ENCODE measurements around the gene LIPE.
A peak's percentile ranks its signal among the peaks of the same experiment; 100 is the strongest.

Gene LIPE

DNA sequence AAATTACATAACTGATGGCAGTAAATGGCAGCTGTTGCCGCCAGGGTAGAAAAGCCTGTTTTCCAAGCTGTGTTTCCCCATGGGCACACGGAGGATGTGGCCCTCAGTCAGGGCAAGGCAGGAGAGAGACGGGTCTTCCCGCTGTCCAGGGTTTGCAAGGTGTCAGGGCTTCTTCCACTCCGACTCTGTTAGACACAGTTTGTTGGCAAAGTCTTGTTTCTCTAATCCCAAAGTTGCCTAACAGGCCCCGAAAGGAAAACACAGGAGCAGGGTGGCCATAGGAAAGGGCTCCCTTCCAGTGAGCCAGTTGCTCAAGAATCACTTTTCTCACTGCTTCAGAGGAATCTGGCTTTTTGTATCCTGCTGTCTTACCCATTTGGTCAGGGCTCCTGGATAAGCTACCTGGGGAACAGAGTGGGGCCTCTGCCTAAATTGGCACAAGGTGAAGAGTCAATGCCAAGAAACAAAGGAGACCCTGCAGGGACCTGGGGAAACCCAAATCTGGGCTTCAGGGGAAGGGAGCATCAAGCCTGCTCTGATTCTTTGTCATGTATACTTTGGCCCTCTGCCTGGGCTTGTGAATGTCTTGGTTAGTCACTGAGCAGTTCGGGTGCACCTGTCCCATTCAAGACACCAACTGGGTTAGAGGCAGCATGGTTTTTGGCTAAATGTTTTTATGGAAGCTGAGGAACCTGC, 44.5 kb upstream of the LIPE start:
- TF ChIP-seq, protein P1, sequence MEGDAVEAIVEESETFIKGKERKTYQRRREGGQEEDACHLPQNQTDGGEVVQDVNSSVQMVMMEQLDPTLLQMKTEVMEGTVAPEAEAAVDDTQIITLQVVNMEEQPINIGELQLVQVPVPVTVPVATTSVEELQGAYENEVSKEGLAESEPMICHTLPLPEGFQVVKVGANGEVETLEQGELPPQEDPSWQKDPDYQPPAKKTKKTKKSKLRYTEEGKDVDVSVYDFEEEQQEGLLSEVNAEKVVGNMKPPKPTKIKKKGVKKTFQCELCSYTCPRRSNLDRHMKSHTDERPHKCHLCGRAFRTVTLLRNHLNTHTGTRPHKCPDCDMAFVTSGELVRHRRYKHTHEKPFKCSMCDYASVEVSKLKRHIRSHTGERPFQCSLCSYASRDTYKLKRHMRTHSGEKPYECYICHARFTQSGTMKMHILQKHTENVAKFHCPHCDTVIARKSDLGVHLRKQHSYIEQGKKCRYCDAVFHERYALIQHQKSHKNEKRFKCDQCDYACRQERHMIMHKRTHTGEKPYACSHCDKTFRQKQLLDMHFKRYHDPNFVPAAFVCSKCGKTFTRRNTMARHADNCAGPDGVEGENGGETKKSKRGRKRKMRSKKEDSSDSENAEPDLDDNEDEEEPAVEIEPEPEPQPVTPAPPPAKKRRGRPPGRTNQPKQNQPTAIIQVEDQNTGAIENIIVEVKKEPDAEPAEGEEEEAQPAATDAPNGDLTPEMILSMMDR (IDR thresholded peaks at IDR 0.05; ENCODE audit: low read depth, low read length, missing control alignments), result no peak
- no peak overlapping the region for H3K4me3 ChIP-seq (replicated peaks; ENCODE audit: low read depth, low read length)
- no peak for DNase-seq (ENCODE audit: extremely low read depth, low read depth)

DNA sequence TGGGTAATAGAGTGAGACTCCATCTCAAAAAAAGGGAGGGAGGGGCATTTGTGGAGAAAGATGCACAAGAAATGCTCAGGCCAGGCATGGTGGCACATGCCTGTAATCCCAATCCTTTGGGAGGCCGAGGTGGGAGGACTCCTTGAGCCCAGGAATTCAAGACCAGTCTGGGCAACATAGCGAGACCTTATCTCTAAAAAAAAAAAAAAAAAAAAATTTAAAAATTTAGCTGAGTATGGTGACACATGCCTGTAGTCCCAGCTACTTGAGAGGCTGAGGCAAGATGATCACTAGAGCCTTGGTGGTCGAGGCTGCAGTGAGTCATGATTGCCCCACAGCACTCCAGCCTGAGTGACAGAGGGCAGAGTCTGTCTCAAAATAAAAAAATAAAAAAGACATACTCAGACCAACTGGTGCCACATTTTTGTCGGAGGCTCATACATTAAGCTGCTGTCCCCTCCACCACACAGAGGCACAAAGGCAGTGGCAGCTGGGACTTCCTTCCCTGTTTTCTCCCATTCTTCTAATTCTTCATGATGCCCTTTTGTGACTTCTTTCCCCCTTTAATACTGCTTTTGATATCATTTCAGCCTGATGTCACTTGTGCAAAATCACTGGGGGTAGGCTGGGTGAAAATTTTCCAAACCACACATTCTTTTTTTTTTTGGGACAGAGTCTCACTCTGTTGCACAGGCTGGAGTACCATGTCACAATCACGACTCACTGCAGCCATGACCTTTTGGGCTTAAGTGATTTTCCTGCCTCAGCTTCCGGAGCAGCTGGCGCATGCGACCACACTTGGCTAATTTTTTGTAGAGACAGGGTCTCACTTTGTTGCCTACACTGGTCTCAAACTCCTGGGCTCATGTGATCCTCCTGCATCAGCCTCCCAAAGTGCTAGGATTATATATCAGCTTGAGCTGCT, 42.4 kb upstream of the LIPE start:
- H3K4me3 ChIP-seq (replicated peaks; ENCODE audit: low read depth, low read length), result no peak overlapping the region
- DNase-seq (ENCODE audit: extremely low read depth, low read depth), result no peak
- TF ChIP-seq, protein P1 (IDR thresholded peaks at IDR 0.05; ENCODE audit: low read depth, low read length, missing control alignments), result no peak

DNA sequence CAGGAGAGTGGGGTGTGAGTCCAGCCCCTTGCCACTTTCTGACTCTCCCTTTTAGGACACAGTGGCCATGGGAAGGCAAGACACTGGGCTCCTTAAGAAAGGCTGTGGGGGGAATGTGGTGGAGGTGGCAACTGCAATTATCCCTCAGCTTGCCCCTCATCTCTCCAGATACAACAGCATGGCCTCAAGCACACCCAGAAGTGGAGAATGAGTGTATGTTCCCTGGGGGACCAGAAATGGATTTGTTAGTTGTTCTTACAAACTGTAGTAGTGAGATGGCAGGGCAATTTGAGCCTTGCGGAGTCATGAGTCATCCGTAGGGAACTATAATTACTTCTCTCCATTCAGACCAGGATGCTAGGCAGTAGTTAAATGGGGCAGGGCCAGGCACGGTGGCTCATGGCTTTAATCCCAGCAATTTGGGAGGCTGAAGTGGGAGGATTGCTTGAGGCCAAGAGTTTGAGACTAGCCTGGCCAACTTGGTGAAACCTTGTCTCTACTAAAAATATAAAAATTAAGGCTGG, 41.1 kb upstream of the LIPE start:
- H3K4me3 ChIP-seq (replicated peaks; ENCODE audit: low read depth, low read length), result no peak overlapping the region
- TF ChIP-seq, protein P1 (IDR thresholded peaks at IDR 0.05; ENCODE audit: low read depth, low read length, missing control alignments), result no peak

DNA sequence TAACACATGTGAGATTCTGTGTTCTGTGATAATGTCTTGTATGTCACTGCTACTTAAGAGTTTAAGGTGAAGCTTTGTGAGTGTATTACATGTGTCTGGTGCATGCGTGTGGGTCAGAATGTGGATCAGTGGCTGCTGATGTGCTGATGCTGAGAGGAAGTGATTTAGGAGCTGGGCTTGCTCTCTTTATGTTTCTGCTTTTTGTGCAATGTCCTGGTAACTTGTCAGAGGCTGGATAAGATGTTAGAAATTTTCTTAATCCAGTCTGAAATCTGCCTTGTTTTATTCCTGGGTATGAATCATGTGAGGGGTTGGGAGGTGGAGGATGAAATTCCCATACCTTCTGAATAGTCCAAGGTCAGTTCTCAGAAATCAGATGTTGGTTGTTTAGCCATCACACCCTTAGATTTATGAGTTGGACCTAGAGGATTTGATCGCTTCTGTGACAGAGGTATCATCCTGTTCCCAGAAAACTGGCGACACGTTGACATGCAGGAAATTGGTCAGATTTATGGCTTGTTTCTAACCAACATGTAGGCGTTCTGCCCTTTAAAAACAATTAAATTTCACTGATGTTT, 40.1 kb upstream of the LIPE start:
- H3K4me3 ChIP-seq (replicated peaks; ENCODE audit: low read depth, low read length), result no peak overlapping the region
- TF ChIP-seq, protein P1 (IDR thresholded peaks at IDR 0.05; ENCODE audit: low read depth, low read length, missing control alignments), result no peak
- no peak for DNase-seq (ENCODE audit: extremely low read depth, low read depth)

More for the DNA sequence above, 41.1 kb upstream of the LIPE start:
- peak; percentile 58 for DNase-seq (ENCODE audit: extremely low read depth, low read depth)

DNA sequence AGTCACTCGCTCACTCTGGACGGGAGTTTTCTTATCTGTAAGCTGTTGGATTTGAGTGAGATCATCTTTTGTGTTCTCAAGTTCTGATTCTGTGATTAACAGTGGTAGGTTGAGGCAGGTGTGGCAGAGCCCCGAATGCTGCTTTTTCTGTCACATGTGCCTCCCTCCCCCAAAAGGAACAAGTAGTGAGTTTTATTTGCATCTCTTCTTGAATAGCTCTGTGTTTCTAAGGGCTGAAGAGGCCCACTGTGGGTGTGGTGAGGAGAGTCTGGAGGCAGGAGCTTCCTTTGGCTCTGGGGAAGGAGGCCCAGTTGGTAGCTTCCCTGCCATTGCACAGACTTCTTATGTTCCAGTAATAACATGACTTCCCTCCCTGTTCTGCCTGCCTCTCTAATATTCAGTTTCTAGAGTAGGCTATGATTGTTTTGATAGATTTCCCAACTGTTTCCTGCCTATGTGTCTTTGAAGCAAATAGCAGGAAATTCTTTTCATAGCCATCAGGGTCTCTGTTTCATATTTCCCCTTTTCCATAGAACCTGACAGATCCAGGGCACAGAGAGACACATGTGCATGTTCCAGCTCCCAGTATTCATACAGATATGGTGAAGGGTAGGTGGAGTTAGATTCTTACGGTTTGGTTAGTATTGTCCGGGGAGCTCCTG, 39.5 kb upstream of the LIPE start:
- H3K4me3 ChIP-seq (replicated peaks; ENCODE audit: low read depth, low read length), result no peak overlapping the region
- no peak for DNase-seq (ENCODE audit: extremely low read depth, low read depth)
- TF ChIP-seq, protein P1 (IDR thresholded peaks at IDR 0.05; ENCODE audit: low read depth, low read length, missing control alignments), result no peak

DNA sequence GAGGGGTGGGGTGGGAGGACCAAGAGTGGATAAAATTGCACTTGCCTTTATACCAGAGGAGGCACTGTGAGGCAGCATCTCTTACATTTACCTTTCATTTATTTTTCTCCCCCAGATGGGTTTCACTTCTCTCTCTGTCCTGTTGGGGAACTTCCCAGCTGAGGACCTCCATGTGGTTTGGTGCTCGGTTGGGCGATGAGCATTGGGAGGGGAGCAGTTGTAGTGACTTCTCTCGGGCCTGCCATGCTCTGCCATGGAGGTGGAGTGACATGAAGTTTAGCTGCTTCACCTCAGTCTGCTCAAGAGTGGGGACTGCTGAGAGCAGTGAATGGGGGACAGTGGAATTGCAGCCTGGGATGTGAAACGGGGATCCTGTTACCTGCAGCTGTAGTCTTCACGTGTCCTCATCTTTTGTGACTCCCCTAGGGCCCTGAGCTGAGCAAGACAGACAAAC, 38.7 kb upstream of the LIPE start:
- TF ChIP-seq, protein P1 (IDR thresholded peaks at IDR 0.05; ENCODE audit: low read depth, low read length, missing control alignments), result no peak
- DNase-seq (ENCODE audit: extremely low read depth, low read depth), result no peak
- H3K4me3 ChIP-seq (replicated peaks; ENCODE audit: low read depth, low read length), result no peak overlapping the region
